ENCODE data around the gene SCYL1.
A peak's percentile ranks its signal among the peaks of the same experiment; 100 is the strongest.

The SCYL1 gene

DNA sequence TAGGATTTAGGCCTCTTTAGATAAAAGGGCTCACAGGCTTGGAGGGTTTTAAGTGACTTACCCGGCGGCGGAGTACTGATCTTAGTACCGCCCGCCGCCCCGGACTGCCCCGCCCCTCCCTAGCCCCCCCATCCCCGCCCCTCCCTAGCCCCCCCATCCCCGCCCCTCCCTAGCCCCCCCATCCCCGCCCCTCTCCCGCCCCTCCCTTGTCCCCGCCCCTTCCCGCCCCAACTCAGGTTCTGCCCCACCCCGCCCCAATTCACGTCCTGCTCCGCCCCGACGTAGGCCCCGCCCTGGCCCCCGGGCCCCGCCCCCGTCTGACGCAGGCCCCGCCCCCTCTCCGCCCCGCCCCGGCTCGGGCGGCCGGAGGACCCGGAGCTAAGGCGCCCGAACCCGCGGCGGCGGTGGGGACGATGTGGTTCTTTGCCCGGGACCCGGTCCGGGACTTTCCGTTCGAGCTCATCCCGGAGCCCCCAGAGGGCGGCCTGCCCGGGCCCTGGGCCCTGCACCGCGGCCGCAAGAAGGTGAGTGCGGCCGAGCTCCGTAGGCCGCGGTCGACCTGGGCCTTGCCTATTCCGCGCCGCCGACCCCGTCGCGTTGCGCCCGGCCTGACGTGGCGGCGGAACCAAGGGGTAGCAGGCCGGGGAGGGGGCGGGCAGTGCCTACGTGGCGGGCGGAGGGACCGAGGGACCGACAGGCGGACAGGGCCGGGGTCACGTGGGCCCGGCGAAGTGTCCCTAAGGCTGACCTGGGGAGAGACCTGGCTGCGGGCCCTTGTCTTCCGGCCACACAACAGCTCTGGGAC, at the start of gene SCYL1:
Gene SCYL1 (plus strand): TSS at position 343 of the 805 bp plus-strand sequence. CDS start 71 bp downstream, at position 414.
- peak; percentile 57 to 66 for DNase-seq (ENCODE audit: low read depth in 2 of 2, low spot score in 1 of 2)

DNA sequence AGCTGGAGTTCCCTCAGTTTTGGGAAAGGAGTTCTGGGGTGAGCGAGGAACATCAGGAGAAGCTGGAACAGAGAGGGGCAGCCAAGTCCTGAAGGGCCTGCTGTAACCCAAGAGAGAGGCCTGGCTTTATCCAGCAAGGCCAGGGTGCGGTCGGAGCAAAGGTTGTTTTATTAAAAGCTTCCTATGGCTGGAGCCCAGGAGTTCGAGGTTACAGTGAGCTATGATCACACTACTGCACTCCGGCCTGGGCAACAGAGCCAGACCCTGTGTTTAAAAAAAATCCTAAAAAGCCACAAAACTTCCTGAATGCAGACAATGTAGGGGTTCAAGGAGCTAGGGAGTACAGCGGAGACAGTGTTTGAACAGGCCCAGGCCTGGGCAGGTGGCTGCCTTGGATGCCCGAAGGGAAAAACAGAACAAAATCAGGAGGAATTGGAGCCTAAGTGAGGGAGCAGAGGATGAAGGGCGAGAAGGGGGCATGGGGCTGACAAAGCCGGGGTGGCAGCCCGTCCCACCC, 48.2 kb upstream of the SCYL1 start:
- DNase-seq (ENCODE audit: low read depth in 2 of 2, low spot score in 1 of 2), result no peak

DNA sequence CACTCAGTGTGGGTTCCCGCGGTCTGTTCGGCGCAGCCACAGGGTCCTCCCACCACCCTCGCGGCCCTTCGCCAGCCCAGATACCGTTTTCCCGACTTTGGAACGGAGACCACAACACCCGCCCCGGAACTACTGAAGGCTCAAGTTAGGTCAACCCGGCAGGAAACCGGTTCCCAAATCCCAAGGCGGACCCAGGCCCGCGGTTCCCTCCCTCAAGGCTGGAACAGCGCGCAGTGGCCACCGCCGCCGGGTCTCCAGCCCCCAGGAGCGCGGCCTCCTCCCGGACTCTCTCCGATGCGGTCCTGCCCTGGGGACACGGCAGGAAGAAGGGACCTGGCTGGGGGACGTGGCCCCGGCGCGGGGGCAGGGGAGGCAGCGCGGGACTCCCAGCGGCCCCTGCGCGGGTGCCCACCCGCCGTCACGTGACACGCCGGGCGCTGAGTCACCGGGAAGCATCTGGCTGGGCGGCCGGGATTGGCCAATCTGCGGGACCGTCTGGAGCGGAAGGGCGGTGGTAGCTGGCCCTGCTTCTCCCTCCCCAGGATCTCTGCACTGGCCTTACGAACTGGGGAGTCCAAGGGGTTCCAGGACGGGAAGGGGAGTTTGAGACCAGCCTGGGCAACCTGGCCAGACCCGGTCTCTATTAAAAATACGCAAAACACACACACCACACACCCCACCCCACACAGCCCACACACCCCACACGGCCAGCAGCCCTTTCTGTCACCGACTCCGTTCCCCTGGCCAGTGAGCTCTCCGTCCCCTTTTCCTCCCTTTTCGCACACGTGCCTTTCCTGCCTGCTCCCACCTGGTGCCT, 47.5 kb upstream of the SCYL1 start:
- peak; percentile 82 to 86 for DNase-seq (ENCODE audit: low read depth in 2 of 2, low spot score in 1 of 2)

DNA sequence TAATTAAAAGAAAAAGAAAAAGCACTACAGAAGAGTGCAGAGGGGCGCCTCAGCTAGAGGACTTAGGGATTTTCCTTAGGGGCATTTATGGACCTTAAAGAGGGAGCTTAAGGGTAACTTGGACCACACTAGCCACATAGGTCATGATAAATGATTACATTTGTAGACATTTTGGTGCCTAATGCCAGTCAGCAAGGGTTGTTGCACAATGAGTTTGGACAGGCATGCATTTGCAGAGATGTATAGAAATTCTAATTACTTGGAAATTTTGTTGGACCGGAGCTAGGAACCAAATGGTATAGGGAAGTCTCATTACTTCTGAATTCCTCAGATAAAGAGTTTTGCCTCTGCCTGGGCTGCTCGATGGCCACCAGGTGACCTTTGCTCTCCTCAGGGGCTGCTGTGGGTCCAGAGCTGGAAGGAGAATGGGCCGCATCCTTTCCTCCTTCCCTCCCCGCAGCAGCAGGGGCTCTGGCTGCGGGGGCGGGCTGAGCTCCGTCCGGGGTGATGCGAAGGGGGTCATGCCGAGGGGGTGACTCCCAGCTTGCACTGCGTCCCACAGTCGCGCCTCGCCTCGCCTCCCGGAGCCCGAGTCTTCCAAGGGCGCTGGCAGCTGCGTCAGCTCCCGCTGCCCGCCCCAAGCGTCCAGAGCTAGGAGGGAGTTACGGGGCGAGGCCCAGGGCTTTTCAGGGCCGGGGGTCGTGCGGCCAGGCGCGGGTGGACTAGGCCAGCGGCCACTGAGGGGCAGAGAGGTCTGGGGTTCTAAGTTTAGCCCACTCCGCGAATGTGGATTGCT, 46.3 kb upstream of the SCYL1 start:
- DNase-seq (ENCODE audit: low read depth in 2 of 2, low spot score in 1 of 2), result no peak

DNA sequence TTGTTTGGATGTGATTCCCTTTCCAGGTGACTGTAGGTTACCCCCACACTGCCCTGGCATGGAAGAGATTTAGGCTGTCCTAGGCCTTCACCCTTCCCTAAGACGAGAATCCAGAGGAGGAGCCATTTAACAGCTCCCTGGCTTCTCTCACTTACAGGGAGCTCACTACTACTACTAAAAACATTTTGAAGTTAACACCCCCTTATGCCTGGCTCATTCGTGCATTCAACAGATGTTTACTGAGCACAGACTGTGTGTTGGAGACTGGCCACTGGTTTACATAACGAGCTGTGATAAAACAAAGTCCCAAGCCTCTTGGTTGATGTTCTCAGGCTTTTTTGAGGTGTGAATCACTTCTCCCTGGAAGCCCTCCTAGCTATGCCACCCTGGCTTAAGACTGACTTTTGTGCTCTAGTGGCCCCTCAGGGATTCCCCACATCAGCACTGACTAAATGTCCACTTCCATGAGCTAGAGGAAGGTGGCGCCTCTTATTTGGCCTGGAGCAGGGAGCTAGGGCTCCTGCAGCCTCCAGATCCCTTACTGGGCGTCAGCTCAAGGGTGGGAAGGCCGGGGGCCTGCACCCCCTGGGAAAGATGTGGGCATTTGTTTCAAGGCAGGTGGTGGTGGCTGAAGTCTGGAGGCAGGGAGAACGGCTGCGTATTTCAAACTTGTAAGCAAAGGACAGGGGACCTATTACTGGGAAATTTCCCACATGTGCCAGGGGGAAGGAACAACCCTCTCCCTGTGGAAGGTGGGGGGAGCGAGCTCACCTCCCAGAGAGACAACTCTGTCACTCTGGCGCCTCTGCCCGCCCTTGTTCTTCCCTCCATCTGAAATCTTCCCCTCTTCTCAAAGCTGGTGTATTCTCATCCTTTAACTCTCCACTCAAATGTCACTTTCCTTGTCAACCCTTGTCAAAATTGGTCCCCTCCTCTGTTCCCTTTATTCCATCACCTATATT, 45.4 kb upstream of the SCYL1 start:
- no peak for DNase-seq (ENCODE audit: low read depth in 2 of 2, low spot score in 1 of 2)

DNA sequence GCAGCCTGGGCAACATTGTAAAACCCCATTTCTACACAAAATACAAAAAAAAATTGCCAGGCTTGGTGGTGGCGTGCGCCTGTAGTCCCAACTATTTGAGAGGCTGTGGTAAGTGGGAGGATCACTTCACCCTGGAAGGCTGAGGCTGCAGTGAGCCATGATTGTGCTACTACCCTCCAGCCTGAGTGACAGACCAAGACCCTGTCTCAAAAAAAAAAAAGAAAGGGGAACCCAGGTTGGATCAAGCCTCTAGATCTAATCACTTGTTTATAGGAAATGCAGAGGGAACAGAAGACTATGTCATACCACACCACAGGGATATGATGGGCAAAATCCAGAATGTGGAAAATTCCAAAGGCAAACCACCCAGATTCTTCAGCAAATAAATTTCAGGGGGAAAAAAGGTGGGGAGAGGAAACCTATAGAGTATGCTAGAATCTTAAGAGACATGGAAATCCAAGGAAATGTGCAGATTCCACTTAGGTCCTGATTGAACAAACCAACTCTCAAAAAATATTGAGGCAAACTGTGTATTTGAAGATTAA, 42.5 kb upstream of the SCYL1 start:
- no peak for DNase-seq (ENCODE audit: low read depth in 2 of 2, low spot score in 1 of 2)

DNA sequence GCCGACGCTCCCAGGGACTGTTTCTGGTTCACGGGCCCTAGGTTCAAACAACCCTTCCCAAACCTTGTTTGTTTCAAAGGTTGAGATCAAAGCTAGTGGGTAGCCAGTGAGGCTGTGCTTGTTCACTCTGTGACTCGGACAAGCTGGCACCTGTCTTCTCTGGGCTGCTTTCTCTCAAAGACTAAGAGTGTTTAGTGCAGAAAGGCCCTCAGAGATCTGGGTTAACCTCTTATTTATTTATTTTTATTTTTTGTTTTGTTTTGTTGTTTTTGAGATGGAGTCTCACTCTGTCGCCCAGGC, 39.0 kb upstream of the SCYL1 start:
- DNase-seq (ENCODE audit: low read depth in 2 of 2, low spot score in 1 of 2), result no peak

DNA sequence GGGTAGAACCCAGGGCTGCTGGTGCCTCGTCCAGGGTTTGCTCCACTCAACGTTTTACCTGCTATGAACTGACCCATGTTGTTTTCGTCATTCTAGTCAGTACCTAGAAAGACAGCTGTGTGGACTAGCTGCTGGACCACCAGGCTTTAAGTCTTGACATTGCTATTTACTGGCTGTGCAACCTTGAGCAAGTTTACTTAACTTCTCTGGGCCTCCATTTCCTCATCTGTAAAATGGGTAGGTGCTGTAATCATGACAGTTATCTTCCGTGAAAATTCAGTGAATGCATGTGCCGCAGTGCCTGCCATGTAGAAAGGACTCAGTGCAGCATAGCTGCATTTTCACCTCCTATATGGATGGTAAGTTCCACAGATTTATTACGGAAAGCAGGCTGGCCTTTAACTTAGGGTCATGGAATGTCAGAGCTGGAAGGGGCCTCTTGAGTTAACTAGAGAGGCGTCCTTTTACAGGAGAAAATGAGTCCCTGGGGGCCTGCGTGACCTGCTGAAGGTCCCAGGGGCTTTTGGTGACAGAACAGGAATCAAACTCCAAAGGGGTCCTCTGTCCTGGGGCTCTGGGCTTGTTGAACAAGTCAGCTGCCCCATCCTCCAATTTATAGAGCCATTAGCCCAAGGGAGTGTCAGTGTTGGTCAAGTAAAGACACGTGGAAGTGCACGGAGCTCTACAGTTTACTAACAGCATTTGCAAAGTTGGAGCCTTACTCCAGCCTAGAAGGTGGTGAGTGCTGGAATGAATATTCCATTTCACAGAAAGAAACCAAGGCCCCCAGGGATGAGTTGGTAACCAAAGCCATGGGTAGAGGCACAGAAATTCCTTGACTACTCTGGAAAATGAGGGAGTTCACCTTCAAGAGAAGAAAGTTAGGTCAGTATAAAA, 38.1 kb upstream of the SCYL1 start:
- no peak for DNase-seq (ENCODE audit: low read depth in 2 of 2, low spot score in 1 of 2)

DNA sequence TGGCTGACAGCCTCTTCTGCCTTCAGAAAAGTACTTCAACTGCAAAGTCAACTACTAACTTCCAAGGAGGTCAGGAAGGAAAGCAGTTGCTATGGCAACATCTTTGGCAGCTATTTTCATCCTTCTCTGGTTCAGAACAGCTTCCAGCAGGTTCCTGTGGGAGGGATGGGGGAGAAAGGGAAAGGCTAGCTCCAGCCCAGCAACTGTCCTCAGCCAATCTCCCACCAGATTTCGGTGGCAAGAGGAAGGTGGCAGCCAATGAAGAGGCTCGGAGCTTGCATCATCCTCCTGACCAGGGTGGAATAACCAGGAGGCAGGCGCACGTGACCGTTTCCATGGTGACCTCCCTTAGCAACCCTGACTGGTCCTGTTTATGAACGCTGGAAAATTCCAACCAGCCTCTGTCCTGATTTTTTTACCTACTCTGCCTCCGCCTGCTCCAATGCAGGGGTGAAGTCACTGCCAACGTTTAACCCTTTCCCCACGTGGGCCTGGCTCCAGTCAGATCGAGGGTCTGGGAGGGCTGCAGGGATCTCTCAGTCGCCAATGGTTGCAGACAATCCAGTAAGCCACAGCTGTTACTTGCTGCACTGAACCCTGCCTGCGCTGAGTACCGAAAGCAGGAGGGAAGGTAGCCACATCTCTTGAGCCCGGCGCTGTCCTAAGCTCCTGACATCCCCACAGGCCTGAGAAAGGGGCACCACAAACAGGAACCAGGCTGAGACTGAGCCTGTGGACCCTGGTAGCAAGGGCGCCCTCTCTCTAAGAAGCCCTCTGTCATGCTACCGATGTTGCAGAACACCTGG, 37.2 kb upstream of the SCYL1 start:
- no peak for DNase-seq (ENCODE audit: low read depth in 2 of 2, low spot score in 1 of 2)

DNA sequence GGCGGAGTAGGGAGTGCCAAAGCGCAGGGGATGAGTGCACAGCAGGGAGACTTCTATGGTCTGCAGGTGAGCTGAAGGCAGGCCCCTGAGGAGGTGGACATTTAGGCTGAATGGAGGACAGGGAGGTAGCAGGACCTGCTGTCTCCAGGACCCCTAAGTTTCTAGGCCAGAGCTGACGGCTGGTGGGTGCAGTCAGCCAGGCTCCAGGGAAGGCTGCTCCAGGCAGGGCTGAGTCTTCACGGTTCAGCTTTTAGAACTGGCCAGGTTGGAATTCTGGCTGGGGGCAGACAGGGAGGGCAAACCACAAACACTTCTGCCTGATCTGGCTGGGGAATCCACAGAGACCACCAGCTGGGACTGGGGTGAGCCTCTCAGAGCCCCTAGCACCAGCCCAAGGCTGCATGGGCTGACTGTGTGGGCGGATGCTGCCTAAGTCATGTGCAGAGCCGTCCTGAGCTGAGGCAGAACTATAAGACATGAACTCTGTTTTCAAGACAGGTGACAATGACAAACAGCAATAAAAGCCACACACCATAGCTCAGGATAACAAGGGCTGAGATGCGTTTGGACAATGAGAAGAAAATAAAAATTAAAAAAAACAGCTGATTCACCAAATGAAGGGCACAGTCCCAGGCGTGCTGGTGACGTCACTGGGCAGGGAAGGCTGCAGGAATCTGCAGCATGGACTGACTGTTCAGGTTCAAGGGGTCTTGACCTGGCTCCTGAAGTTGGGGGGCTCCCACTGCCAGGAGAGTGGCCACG, 36.4 kb upstream of the SCYL1 start:
- DNase-seq (ENCODE audit: low read depth in 2 of 2, low spot score in 1 of 2), result no peak

DNA sequence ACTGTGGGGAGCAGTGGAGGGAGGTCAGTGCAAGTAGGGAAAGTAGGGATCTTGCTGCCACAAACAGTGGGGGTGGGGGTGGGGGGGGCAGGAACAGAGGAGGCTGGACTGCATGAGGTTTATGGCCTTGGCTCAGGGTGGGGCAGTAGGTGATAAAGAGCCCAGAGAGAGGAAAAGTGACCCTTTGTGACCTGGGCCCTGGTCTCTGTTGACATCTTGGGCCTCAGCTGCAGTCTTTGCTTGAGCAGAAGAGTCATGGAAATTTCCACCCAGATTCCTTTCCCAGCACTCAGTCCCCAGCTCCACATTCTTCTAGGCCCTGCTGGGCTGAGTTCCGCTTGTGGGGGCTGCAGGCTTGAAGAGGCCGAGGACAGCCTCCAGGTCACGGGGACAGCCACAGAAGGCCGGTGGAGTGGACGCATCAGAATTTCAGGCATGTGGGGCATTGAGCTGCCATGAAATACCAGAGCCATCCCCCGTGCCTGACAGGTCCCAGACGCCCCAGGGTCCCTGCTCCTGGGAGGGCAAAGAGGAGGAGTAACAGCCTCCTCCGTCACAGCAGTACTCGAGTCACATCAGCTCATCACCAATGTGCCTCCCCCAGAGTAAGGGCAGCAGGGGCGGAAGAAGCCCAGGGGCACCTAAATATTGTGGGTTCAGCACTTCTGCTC, 35.7 kb upstream of the SCYL1 start:
- DNase-seq (ENCODE audit: low read depth in 2 of 2, low spot score in 1 of 2), result no peak

DNA sequence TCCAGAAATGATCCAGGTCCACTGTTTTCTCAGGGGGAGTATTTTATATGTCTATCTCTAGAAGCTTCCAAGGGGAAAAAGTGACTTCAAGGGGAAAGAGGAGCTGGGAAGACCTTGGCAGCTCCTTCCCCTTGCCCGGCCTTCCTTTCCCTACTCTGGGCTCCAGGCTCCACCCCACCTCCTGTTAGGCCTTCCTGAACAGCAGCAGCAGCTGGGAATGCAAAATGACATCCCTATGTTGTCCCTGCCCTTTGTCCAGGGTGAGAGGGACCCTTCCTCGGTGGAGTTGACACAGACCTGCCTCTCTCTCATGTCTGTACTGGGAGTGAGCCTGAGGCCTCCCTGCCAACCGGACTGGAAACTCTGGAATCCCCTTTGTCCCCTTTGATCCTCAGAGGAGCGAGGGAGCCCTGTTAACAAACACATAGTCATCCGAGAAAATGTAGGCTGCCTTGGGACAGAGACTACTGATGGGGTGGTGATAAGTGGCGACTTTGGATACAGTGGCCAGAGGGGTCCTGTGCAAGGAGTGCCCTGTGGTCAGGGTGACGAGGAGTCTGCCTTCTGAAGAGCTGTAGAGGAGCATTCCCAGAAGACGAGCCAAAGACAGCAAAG, 35.1 kb upstream of the SCYL1 start:
- no peak for DNase-seq (ENCODE audit: low read depth in 2 of 2, low spot score in 1 of 2)

DNA sequence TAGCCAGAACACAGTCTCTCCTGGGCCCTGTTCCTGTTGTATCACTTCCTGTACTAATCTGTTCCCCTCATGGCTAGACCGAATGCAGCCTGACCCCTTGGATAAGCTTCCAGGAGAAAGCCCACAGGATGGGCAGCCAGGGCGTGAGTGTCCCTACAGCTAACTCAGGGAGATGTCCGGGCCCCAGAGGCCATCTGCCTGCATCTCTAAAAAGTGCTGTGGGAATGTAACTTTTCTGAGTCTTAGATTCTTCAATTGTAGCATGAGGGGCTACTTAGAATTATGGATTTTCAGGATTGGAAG, 33.8 kb upstream of the SCYL1 start:
- no peak for DNase-seq (ENCODE audit: low read depth in 2 of 2, low spot score in 1 of 2)

DNA sequence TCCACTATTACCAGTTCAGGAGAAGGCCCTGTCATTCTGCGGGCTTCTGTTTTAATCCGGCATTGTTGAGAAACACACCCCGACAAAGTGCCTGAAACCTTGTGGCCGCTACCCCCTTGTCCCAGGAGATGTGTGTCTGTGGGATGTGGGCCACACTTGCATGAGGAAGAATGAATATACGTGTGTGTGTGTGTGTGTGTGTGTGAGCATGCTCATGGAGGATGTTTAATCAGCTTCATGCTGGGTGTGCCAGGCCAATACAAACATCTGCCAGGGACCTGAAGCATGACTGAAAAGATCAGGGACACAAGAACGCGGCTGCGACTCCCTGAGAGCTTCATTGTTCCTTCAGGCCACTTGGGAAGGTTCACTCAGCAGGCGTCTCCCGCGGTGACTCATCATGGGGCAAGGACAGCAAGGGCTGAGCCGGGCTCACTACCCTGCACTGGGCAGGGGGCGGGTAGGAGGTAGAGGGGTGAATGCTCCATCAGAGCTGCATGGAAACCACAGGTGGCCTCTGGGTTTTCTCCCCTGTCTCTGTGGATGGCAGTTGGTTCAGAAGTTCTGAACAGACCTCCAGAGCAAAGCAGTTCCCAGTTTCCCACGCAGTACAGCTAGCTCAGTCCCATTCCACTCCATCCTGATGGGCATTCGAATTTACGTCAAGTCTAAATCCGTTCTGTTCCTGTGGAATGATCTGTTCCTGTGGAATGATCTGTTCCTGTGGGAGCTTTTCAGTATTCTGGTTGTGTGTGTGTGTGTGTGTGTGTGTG, 33.1 kb upstream of the SCYL1 start:
- no peak for DNase-seq (ENCODE audit: low read depth in 2 of 2, low spot score in 1 of 2)

DNA sequence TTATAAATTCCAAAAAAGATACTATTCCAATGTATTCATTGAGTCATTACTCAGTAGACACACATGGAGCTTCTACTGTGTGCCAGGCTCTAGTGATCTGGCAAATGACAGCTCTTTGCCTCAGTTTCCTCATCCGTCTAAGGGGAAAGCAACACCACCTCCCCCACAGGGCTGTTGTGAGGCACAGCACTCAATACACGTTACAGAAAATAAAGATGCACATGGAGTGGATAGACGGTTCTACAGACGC, 32.6 kb upstream of the SCYL1 start:
- no peak for DNase-seq (ENCODE audit: low read depth in 2 of 2, low spot score in 1 of 2)

DNA sequence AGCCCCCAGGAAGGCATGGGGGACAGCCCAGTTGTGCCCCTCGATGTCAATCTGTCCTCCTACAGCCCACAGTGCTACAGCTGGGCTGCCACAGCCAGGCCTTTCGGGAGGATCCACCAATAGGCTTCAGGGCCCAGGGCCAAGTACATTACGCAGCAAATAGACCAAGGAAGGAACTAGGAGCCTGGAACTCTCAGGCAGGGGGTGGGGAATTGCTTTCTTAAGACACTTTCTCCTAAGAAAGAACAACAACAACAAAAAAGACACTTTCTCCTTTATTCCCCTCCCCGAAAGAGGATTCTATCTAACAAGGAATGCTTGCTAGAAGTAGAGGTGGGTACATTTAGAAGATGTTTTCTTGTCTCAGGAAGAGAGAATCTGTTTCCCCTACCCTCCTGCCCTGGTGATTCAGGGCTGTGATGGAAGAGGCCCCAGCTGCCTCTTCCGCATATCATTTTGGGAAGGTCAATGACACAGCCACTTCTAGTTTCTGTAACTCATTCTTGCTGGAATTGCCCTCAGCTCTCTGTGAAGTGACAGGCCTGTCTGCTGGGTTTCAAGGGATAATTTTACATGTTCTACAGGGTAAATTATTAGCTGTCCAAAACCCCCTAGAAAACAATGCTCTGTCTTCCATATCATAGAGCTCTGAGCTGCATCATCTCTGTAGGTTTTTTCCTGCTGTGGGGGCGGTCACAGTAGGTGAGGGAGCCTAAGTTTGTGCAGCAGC, 32.1 kb upstream of the SCYL1 start:
- DNase-seq (ENCODE audit: low read depth in 2 of 2, low spot score in 1 of 2), result no peak
